Measurements from ENCODE around the gene ZNF33B. TPM values are rescaled to one million over a fixed set of nuclear protein-coding genes. Genes with fewer than 3 reads are reported as not detected.

Gene ZNF33B
- total RNA-seq, 1 experiment from 2014 or later, result 39.6 TPM

GRCh38 chr10:42576338-42576737, 62.0 kb downstream of the ZNF33B start:
- Mint-ChIP-seq H3K27me3 (ENCODE audit: low read depth) (no peaks in the 10 kb centered on the region; the same call in 1 of the 2 replicates), H3K4me3 (no peak overlapping the region), H3K27ac (no peak overlapping the region), H3K9me3 (peaks cover 84 to 91% of the 10 kb centered on the region in 2 experiments), H3K4me1 (no peaks in the 10 kb centered on the region), H3K36me3 (ENCODE audit: insufficient read depth in 1 of 3, low read depth in 3 of 3) (peaks cover 9 to 31% (median 15%) of the 10 kb centered on the region in 3 experiments)
- Histone ChIP-seq H3K27me3 (ENCODE audit: insufficient read depth, low read length) (no peaks in the 10 kb centered on the region), H3K27ac (ENCODE audit: insufficient read length, low read depth, low read length) (no peak overlapping the region), H3K4me2 (ENCODE audit: insufficient read depth, insufficient read length, low read length) (no peak overlapping the region), H4K20me1 (ENCODE audit: control insufficient read depth, insufficient read depth, insufficient read length) (no peaks in the 10 kb centered on the region), H3K9ac (ENCODE audit: extremely low read depth, insufficient read length, low read length) (no peak overlapping the region), H2BK12ac (ENCODE audit: insufficient read length, low read depth, low read length) (no peak overlapping the region), H3K56ac (ENCODE audit: insufficient read length, low read depth, low read length) (no peak overlapping the region), H3K79me1 (ENCODE audit: insufficient read depth, low read depth, low read length, poor library complexity, severe bottlenecking) (no peaks in the 10 kb centered on the region), H2BK15ac (ENCODE audit: low read depth, low read length) (no peak overlapping the region), H3K79me2 (ENCODE audit: insufficient read depth, low read length) (no peaks in the 10 kb centered on the region), H2BK20ac (ENCODE audit: low read depth, low read length, poor library complexity, severe bottlenecking) (no peak overlapping the region), H3K23me2 (ENCODE audit: insufficient read length, low read depth, low read length, poor library complexity, severe bottlenecking) (no peaks in the 10 kb centered on the region), H4K91ac (ENCODE audit: insufficient read length, low read depth, low read length) (no peak overlapping the region), H3K18ac (ENCODE audit: insufficient read length, low read depth, low read length) (no peak overlapping the region), H4K8ac (replicated peaks; ENCODE audit: insufficient read length, low read depth, low read length) (no peak overlapping the region), H4K5ac (ENCODE audit: insufficient read length, low read depth, low read length) (no peak overlapping the region), H2AFZ (ENCODE audit: low read length) (no peak overlapping the region), H3K14ac (ENCODE audit: insufficient read depth, low read length) (no peak overlapping the region), H3K23ac (ENCODE audit: insufficient read length, low read depth, low read length) (no peak overlapping the region), H2BK5ac (ENCODE audit: insufficient read length, low read length) (no peak overlapping the region), H2AK5ac (ENCODE audit: insufficient read length, low read length) (no peak overlapping the region), H3K9me3 (ENCODE audit: control insufficient read depth, low read depth, low read length) (peaks cover 52% of the 10 kb centered on the region), H2BK120ac (ENCODE audit: low read depth, low read length, poor library complexity, severe bottlenecking) (no peak overlapping the region), H3T11ph (ENCODE audit: low read length) (no peak overlapping the region), H3K4me1 (ENCODE audit: insufficient read depth, low read length) (no peaks in the 10 kb centered on the region), H3K4ac (ENCODE audit: low read depth, low read length) (no peak overlapping the region)
- WGBS (ENCODE audit: extremely low coverage, insufficient read length, low lambda C conversion rate), result no CpG with 5 or more reads among the region's 4 CpGs
- no peak for DNase-seq
- no peak for TF ChIP-seq CTCF (conservative IDR thresholded peaks at IDR 0.05)

Data from H9 (cell line).